Activated T-cell treated with anti-CD3 and anti-CD28 coated beads for 1 hour (primary cell): ENCODE results near the gene SRPK3.
A peak's percentile ranks its signal among the peaks of the same experiment; 100 is the strongest.
"Not testable (repeated sequence)": the region's sequence is repeated elsewhere in the genome, so short reads cannot be mapped to it uniquely, and the experiment has no call there.

Experiments used
- DNase-seq: peaks from one replicate; pipeline ENCODE4 v3.0.0-alpha.2; 2020; ENCODE audit warnings: low read depth

SRPK3 gene

GRCh38 chrX:153807976-153808375, 27.1 kb downstream of the SRPK3 start:
- no peak for DNase-seq

GRCh38 chrX:153812220-153812619, 31.4 kb downstream of the SRPK3 start:
- no peak for DNase-seq

GRCh38 chrX:153813161-153813560, 32.3 kb downstream of the SRPK3 start:
- DNase-seq, result no peak

GRCh38 chrX:153814591-153815315, 33.9 kb downstream of the SRPK3 start:
- DNase-seq, result no peak

DNA sequence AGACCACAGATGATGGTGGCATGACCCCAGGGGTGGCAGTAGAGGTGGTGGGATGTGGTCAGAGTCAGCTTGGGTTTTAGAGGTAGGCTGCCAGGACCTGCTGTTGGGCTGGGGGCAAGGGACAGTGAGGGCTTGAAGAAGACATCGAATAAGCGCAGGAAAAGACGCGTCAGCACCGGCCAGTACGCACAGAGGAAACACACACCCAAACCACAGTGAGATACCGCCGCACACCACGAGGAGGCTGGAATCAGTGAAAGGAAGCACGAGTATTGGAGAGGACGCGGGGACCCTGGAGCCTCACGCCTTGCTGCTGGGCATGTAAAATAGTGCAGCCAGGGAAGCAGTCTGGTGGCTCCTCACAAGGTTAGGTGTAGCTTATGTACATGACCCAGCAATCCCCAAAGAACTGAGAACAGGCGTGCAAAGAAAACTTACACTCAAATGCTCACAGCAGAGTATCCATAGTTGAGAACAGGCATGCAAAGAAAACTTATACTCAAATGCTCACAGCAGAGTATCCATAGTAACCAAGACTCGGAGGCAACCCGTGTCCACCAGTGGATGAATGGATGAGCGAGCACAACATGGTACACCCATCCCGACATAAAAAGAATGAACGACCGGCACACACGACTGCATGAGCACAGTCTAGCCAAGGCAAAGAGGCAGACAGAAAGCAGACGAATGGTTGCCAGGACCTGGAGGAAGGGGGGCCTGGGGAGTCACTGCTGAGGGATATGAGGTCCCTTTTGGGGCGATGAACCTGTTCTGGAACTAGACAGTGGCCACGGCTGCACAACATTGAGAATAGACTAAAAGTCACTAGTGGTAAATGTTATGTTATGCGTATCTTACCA, 36.2 kb downstream of the SRPK3 start:
- peak; percentile 32 for DNase-seq

GRCh38 chrX:153818064-153818463, 37.2 kb downstream of the SRPK3 start:
- DNase-seq, result not testable (repeated sequence)

- DNase-seq, result peak; percentile 39
These were observed 37.9 kb downstream of the SRPK3 start for GRCh38 chrX:153818571-153819383.

GRCh38 chrX:153819384-153820040, 38.7 kb downstream of the SRPK3 start:
- DNase-seq, result no peak

GRCh38 chrX:153820601-153821000, 39.8 kb downstream of the SRPK3 start:
- DNase-seq, result no peak

DNA sequence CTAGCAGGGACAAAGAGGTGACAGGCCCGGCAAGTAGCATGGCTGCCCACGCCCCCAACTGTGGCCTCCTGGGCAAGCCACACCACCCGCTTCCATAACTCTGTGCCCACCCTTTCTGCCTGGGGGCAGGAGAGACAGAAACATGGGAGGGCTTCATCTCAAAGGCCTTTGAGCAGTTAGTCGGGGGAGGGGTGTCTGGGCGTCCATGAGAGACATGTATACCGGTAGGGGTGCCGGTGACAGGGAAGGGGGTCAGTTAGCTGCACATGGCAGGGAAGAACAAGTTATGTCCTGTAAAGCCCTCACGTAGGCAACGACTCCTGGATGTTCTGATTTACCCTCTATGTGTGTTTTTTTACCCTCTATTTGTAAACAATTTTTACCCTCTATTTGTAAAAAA, 40.2 kb downstream of the SRPK3 start:
- no peak for DNase-seq

- DNase-seq, result no peak
These were observed 43.5 kb downstream of the SRPK3 start for GRCh38 chrX:153824348-153824747.

DNA sequence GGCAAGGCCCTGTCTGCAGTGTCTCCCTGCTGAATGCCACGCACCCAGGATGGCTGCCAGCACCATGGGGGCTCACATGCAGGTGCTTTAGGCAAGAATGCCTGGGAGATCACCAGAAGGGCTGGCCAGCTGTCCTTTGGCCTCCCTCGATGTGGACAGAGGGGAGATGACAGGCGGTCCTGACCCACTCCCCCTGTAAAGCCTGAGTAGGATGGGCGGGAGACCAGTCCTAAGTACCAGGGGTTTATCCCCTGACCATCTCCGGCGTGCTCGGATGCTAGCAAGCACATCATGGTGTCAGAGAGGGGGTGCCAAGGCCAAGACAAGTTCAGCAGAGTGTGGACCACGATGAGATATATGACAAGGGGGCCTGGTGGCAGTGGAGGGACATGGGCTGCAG, 44.2 kb downstream of the SRPK3 start:
- DNase-seq, result no peak

DNA sequence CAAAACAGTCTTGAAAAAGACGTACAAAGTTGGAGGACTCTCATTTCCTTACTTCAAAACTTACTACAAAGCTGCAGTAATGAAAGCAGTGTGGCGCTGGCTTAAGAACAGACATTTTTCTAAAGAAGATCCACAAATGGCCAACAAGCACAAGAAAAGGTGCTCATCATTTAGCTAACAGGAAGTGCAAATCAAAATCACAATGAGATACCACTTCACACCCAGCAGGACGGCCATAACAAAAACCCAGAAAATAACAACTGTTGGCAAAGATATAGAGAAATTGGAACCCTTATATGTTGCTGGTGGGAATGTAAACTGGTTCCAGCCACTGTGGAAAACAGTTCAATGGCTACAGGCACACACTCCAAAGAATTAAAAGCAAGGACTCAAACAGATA, 46.2 kb downstream of the SRPK3 start:
- no peak for DNase-seq

- no peak for DNase-seq
These were observed 47.1 kb downstream of the SRPK3 start for GRCh38 chrX:153827903-153828302.

DNA sequence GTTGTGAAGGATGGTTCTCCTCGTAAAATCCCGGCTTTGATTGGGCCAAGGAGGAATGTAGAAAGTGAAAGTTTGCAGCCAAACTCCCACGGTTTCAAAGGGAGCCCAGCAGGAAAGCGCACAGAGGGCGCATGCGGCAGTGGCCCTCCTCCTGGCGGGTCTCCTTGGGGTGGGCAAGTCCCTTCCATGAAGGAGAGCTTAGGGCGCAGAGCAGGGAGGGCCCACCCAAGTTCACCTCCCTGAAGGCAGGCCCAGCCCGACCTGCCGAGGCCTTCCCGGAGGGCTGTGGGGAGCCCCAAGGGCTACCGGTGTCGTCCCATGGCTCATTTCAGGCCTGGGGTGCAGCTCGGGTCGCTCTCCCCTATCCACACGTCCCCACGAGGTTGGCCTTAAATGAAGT, 47.5 kb downstream of the SRPK3 start:
- DNase-seq, result no peak

DNA sequence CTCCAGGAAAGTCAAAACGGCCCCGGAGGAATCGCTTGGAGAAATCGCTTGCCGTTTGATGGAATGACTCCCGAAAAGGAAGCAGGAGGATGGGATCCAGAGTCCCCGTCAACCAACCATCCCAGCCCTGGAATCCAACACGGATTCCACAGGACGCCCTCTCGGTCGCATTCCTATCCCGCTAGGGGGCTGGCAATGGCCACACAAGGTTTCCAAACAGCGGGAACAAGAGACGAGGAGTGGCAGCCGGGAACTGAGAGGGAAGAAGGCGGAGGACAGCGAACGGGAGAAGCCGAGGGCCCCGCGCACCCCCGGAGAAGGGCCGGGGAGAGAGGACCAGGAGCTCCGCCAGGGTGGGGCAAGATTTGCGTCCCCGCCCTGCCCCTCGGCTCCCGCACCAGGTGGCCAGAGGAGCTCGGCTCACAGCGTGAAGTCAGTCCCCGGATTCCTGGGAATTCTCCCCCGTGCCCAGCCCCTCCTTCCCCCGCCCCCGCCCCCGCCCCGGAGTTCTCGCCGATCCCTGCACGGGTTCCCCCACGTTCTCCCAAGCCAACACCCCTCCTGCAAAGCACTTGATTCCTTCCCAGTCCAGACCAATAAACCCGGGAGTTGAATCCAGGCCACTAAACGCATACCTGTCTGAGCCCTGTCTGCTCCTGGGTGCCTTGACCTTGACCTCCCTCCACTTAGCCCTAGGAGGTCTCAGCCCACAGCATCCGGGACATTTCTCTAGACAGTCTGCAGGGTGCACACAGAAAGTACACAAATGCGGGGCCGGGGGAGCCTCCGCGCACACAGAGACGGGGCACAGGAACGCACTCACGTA, 48.1 kb downstream of the SRPK3 start:
- DNase-seq, result no peak

DNA sequence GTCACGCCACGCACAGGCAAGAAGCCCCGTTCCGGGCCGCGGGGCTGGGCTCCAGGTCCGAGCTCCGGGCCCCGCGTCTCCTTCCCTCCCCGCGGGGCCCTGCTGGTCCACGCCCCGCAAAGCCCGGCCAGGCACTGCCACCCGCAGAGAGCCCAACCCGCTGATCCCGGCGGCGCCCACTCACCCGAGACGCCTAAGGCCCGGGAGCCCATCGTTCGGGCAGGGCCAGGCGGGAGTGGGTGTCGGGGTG, 48.6 kb downstream of the SRPK3 start:
- no peak for DNase-seq

GRCh38 chrX:153829799-153830639, 49.2 kb downstream of the SRPK3 start, which contains the start of gene PDZD4:
Gene PDZD4 (minus strand): TSS chrX:153830544. CDS start chrX:153830298, 246 bp downstream.
- no peak for DNase-seq

DNA sequence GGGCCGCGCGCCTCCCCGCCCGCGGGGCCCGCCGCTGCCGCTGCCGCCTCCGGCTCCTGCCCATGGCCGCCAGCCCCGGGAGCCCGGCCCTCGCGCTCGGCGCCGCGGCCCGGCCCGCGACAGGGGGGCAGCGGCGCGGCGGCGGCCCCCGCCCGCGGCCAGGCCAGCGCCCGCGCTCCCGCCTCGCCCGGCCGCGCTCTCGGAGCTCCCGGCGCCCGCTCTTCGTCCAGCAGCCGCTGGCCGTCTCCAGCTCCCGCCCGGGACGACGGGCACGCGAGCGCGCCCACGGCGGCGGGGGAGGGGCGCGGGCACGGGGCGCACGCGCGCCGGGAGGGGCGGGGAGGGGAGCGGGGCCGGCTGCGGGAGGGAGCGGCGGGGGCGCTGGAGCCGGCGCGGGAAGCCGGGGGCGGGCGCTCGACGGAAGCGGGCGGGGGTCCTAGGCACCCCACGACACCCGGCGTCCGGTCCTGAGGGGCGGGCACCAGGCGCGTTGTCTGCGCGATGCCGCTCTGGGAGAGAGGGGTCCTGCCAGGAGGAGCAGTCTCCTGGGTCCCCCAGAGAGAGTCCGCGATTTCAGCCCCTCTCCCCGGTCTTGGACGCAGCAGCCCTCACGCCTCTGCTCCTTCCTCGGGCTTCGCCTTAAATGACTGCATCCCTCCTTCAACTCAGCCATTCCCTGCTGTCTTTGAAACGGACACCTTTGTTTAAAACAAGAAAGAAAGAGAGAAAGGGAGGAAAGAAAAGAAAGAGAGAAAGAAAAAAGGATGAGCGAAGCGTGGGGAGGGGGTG, 50.0 kb downstream of the SRPK3 start:
- DNase-seq, result no peak
